Adipose tissue (tissue), 3 donors: ENCODE data around the gene NBEA. TPM values are rescaled to one million over a fixed set of nuclear protein-coding genes. Genes with fewer than 3 reads are reported as not detected.

Experiments
- H3K27ac ChIP-seq: one replicate; pipeline ENCODE4 v1.5.1; 2013; ENCODE audit warnings: low read depth, low read length
- WGBS, 3 donors: extraction: QIAGEN DNeasy Blood & Tissue Kit; methylation state at CpG; one replicate each; pipeline ENCODE4 v1.1.7; 2013; 5-methylcytosine and 5-hydroxymethylcytosine counted together
- polyA plus RNA-seq, 3 donors: library from polyadenylated mRNA; stranded (reverse); fragments of 200-250 nt; gene quantifications; one replicate each; pipeline ENCODE4 v1.2.3, GENCODE V29; 2013
- donor health status: healthy with polysubstance abuse.
- donor health status: Bipolar disorder and iron deficiency.
- donor health status: healthy.

Gene NBEA
- polyA plus RNA-seq, 3 donors: 1.4 to 2.2 (median 2.0) TPM

DNA sequence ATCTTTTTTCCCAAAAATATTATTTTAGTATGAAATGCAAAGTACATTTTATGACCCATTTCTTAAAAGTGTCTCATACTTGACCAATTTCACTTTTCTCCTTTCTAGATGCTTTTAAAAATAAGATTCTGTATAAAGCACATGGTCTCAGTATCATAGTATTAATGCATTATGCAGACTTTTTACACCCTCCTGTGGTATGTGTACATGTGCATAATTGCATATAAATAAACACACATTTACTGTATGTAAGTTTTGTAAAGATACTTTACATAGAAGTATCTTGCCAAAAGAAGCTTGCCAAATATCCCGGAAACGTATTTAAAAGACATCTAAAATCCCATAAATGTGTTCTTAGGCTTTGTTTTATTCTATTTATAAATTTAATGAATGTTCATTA is 619.5 kb downstream of the NBEA start:
- 61 to 97% (median 95%) methylated on average over 2 of the region's 2 CpGs for WGBS, 3 donors
- H3K27ac ChIP-seq: no peak overlapping the region

GRCh38 chr13:35565273-35565672 is 623.2 kb downstream of the NBEA start:
- WGBS, 3 donors: 94 to 100% (median 96%) methylated on average over 1 of the region's 1 CpG

GRCh38 chr13:35566340-35566739 is 624.3 kb downstream of the NBEA start:
- no peak overlapping the region for H3K27ac ChIP-seq
- WGBS, 3 donors: 68 to 86% (median 68%) methylated on average over 2 of the region's 2 CpGs

More at GRCh38 chr13:35565273-35565672, 623.2 kb downstream of the NBEA start:
- no peak overlapping the region for H3K27ac ChIP-seq

DNA sequence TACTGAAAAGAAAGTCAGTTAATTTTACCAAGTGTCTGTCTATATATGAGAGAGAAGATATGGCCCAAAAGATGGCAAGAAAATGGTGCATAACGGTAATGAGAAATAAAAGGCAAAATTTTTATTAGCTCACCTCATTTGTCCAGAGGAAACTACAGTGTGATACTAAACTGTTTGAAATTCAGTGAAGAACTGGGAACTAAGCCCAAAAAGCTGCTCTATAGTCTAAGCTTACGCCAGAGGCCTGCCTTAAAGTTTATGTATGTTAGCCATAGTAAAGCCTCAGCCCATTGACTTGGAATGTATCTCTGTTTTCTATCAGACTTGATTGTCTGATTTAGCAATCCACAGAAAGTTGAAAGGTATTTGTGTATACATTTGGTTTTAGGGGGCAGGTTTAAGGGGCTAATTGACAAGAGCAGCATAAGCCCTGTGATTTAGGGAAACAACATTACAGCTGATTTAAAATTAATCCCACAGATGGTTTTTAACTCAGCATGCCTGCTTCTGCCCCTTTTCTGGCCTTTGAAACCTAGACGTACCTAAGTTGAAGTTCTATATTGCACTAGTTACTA is 625.4 kb downstream of the NBEA start:
- WGBS, 3 donors: 92 to 98% (median 97%) methylated on average over 3 of the region's 3 CpGs
- H3K27ac ChIP-seq: no peak overlapping the region

- H3K27ac ChIP-seq: no peak overlapping the region
Measured at GRCh38 chr13:35573639-35574038, 631.6 kb downstream of the NBEA start.

DNA sequence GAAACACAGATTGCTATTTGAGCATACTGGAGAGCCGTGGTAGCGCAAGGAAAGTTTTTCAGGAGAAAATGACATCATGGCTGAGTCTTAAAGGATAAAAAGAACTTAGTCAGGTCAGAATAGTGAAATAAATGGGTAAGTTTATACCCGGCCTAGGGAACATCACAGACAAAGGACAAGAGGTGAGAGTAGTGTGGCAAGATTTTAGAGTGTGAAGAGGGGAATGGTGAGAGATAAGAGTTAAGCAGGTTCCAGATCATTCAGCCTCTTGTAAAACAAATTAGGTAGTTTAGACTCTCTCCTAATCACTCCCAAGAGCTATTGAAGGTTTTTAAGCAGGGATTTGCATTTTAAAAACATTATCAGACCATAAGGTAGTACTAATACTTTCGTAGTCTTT is 650.4 kb downstream of the NBEA start:
- 89 to 92% (median 92%) methylated on average over 4 of the region's 4 CpGs for WGBS, 3 donors

GRCh38 chr13:35593651-35594050 is 651.6 kb downstream of the NBEA start:
- 92 to 97% (median 95%) methylated on average over 3 of the region's 3 CpGs for WGBS, 3 donors

More for the DNA sequence above, 650.4 kb downstream of the NBEA start:
- no peak overlapping the region for H3K27ac ChIP-seq

GRCh38 chr13:35594096-35594495 is 652.0 kb downstream of the NBEA start:
- no peak overlapping the region for H3K27ac ChIP-seq
- 90 to 96% (median 92%) methylated on average over 1 of the region's 1 CpG for WGBS, 3 donors

More at GRCh38 chr13:35593651-35594050, 651.6 kb downstream of the NBEA start:
- no peak overlapping the region for H3K27ac ChIP-seq

DNA sequence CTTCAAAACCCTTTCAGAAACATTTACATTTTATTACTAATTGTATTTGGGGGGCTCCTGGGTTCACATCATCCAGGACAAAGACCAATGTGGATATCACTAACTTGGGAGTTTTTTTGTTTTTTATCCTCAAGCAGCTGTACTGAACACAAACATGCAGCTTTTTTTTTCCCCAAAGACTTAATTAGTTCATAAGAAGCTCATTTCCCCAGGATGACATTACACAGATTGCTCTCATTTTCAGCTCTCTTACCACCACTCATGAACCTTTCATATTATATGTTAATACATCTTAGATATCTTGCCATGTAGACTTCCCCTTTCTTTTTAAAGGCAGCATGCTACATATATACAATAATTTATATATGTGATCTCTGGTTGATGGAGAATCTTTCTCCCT is 653.1 kb downstream of the NBEA start:
- no peak overlapping the region for H3K27ac ChIP-seq

- WGBS, 3 donors: 93 to 95% (median 94%) methylated on average over 5 of the region's 5 CpGs
- no peak overlapping the region for H3K27ac ChIP-seq
Measured at GRCh38 chr13:35596321-35597030, 654.4 kb downstream of the NBEA start.

GRCh38 chr13:35597451-35597850 is 655.4 kb downstream of the NBEA start:
- 87 to 98% (median 92%) methylated on average over 3 of the region's 3 CpGs for WGBS, 3 donors
- no peak overlapping the region for H3K27ac ChIP-seq

GRCh38 chr13:35598233-35598632 is 656.2 kb downstream of the NBEA start:
- no peak overlapping the region for H3K27ac ChIP-seq

GRCh38 chr13:35598790-35599369 is 656.8 kb downstream of the NBEA start:
- H3K27ac ChIP-seq: no peak overlapping the region
- WGBS, 3 donors: 58 to 75% (median 62%) methylated on average over 4 of the region's 4 CpGs

More at GRCh38 chr13:35598233-35598632, 656.2 kb downstream of the NBEA start:
- 52 to 59% (median 58%) methylated on average over 3 of the region's 3 CpGs for WGBS, 3 donors

GRCh38 chr13:35599384-35599783 is 657.3 kb downstream of the NBEA start:
- H3K27ac ChIP-seq: no peak overlapping the region
- 80 to 89% (median 83%) methylated on average over 2 of the region's 2 CpGs for WGBS, 3 donors

GRCh38 chr13:35600137-35600536 is 658.1 kb downstream of the NBEA start:
- H3K27ac ChIP-seq: no peak overlapping the region
- 92 to 97% (median 97%) methylated on average over 3 of the region's 3 CpGs for WGBS, 3 donors

- no peak overlapping the region for H3K27ac ChIP-seq
- WGBS, 3 donors: 77 to 82% (median 81%) methylated on average over 9 of the region's 9 CpGs
Measured at GRCh38 chr13:35603593-35604285, 661.7 kb downstream of the NBEA start.

DNA sequence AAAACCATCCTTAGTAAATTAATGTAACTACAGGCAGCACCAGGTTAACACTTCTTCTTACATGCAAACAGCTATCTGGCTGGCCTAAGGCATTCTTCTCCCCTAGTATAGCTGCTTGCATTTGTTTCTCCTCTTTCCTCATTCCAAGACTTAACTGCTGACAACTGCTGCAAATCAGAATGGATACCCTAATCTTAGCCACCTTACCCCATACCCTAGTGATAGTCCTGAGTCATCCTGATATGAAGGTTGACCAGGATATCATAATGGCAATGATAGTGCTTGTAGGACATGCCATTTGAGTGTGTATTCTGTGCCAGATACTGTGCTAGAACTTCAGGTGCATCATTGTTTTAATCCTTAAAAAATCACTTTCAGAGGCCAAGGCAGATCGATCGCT is 672.6 kb downstream of the NBEA start:
- 92 to 100% (median 96%) methylated on average over 2 of the region's 2 CpGs for WGBS, 3 donors
- no peak overlapping the region for H3K27ac ChIP-seq

GRCh38 chr13:35617420-35617819 is 675.4 kb downstream of the NBEA start:
- no peak overlapping the region for H3K27ac ChIP-seq
- WGBS, 3 donors: 82 to 88% (median 86%) methylated on average over 6 of the region's 6 CpGs

- 81 to 93% (median 90%) methylated on average over 5 of the region's 5 CpGs for WGBS, 3 donors
- H3K27ac ChIP-seq: no peak overlapping the region
Measured at GRCh38 chr13:35618565-35619083, 676.6 kb downstream of the NBEA start.
